Measurements from ENCODE around the gene SMARCD1.

Gene SMARCD1

DNA sequence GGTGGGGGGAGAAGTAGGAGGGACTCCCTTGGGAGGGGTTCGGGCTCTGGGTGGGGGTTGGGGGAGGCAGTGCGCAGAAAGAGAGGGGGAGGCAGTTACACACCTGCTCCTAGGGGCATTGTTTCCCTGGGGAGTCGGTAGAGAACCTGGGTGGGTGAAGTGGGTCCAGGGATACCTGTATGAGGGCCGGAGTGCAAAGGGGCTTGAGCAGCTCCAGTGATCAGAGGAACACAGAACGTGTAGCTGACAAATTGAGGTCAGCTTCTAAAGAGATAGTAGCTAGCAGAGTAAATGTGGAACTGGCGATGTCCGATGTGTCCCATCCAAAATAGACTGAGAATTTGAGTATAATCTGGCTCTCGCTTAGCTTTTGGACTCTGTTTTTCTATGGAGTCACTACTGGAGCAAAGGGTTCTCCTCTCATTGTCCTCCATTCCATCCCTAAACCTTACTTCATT is 502 bp downstream of the SMARCD1 start:
- H3K4me1 ChIP-seq (ENCODE audit: low read length), result peaks cover 6% of the 10 kb centered on the region; the same call in 1 of the 2 replicates
- peak overlapping the region; percentile 76 for H3K27ac ChIP-seq (ENCODE audit: low read length)
- peaks cover 30% of the 10 kb centered on the region for H3K36me3 ChIP-seq (replicated peaks; ENCODE audit: low read depth, low read length)
- H3K4me2 ChIP-seq (ENCODE audit: low read length), result peak overlapping the region; percentile 81
- no peak for TF ChIP-seq EZH2phosphoT487 (IDR thresholded peaks at IDR 0.05; ENCODE audit: low read depth)
- TF ChIP-seq, protein P1, sequence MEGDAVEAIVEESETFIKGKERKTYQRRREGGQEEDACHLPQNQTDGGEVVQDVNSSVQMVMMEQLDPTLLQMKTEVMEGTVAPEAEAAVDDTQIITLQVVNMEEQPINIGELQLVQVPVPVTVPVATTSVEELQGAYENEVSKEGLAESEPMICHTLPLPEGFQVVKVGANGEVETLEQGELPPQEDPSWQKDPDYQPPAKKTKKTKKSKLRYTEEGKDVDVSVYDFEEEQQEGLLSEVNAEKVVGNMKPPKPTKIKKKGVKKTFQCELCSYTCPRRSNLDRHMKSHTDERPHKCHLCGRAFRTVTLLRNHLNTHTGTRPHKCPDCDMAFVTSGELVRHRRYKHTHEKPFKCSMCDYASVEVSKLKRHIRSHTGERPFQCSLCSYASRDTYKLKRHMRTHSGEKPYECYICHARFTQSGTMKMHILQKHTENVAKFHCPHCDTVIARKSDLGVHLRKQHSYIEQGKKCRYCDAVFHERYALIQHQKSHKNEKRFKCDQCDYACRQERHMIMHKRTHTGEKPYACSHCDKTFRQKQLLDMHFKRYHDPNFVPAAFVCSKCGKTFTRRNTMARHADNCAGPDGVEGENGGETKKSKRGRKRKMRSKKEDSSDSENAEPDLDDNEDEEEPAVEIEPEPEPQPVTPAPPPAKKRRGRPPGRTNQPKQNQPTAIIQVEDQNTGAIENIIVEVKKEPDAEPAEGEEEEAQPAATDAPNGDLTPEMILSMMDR (IDR thresholded peaks at IDR 0.05; ENCODE audit: low read depth, low read length), result no peak
- H4K20me1 ChIP-seq (ENCODE audit: insufficient read depth, low read length), result peaks cover 5% of the 10 kb centered on the region
- H2AFZ ChIP-seq (ENCODE audit: low read depth, low read length), result no peak overlapping the region
- peak overlapping the region; percentile 78 for H3K9ac ChIP-seq (ENCODE audit: low read length)
- no peaks in the 10 kb centered on the region for H3K27me3 ChIP-seq (ENCODE audit: low read depth, low read length)
- H3K79me2 ChIP-seq (ENCODE audit: low read length), result peaks cover 20% of the 10 kb centered on the region
- H3K4me3 ChIP-seq (ENCODE audit: low read length), result peak overlapping the region; percentile 80
- H3K9me3 ChIP-seq (ENCODE audit: insufficient read depth, low read length), result no peaks in the 10 kb centered on the region

DNA sequence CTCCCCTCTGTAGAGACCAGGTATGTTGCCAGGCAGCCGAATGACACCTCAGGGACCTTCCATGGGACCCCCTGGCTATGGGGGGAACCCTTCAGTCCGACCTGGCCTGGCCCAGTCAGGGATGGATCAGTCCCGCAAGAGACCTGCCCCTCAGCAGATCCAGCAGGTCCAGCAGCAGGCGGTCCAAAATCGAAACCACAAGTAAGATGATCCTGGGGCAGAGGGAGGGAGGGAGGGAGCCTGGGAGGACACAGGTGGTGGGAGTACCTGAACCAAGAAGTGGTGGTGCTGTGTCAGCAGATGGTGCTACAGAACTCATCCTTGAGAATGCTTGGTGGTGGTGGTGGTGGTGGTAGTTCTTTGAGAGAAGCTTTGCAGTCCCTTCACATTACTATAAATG is 1.0 kb downstream of the SMARCD1 start:
- Histone ChIP-seq H3K4me1 (ENCODE audit: low read length) (peaks cover 6% of the 10 kb centered on the region; the same call in 1 of the 2 replicates), H3K27me3 (ENCODE audit: low read depth, low read length) (no peaks in the 10 kb centered on the region), H3K36me3 (replicated peaks; ENCODE audit: low read depth, low read length) (peaks cover 32% of the 10 kb centered on the region), H2AFZ (ENCODE audit: low read depth, low read length) (no peak overlapping the region), H3K79me2 (ENCODE audit: low read length) (peaks cover 20% of the 10 kb centered on the region), H3K4me2 (ENCODE audit: low read length) (peak overlapping the region; percentile 81), H3K9me3 (ENCODE audit: insufficient read depth, low read length) (no peaks in the 10 kb centered on the region), H3K9ac (ENCODE audit: low read length) (peak overlapping the region; percentile 78), H3K27ac (ENCODE audit: low read length) (peak overlapping the region; percentile 76), H3K4me3 (ENCODE audit: low read length) (peak overlapping the region; percentile 80), H4K20me1 (ENCODE audit: insufficient read depth, low read length) (peaks cover 5% of the 10 kb centered on the region)
- TF ChIP-seq, protein P1 (IDR thresholded peaks at IDR 0.05; ENCODE audit: low read depth, low read length), result no peak
- no peak for TF ChIP-seq EZH2phosphoT487 (IDR thresholded peaks at IDR 0.05; ENCODE audit: low read depth)

DNA sequence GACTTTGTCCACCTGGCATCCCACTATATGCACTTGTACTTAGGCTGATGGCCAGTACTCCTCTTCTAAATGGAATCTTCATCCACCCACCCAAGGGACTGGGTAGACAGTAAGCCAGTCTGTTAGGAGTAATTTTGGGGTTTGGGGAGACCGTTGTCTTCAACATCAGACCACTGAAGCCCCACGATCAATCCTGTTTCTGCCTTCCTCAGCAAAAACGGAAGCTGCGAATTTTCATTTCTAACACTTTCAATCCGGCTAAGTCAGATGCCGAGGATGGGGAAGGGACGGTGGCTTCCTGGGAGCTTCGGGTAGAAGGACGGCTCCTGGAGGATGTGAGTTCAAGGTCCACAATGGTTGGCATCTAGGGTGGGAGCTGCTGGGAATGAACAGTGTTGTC is 2.0 kb downstream of the SMARCD1 start:
- Histone ChIP-seq H3K4me1 (ENCODE audit: low read length) (peaks cover 6% of the 10 kb centered on the region; the same call in 1 of the 2 replicates), H3K4me3 (ENCODE audit: low read length) (no peak overlapping the region), H4K20me1 (ENCODE audit: insufficient read depth, low read length) (peaks cover 5% of the 10 kb centered on the region), H3K79me2 (ENCODE audit: low read length) (peaks cover 20% of the 10 kb centered on the region), H2AFZ (ENCODE audit: low read depth, low read length) (no peak overlapping the region), H3K4me2 (ENCODE audit: low read length) (no peak overlapping the region), H3K9ac (ENCODE audit: low read length) (no peak overlapping the region), H3K27me3 (ENCODE audit: low read depth, low read length) (no peaks in the 10 kb centered on the region), H3K27ac (ENCODE audit: low read length) (no peak overlapping the region), H3K9me3 (ENCODE audit: insufficient read depth, low read length) (no peaks in the 10 kb centered on the region), H3K36me3 (replicated peaks; ENCODE audit: low read depth, low read length) (peaks cover 36% of the 10 kb centered on the region)
- no peak for TF ChIP-seq EZH2phosphoT487 (IDR thresholded peaks at IDR 0.05; ENCODE audit: low read depth)
- TF ChIP-seq, protein P1 (IDR thresholded peaks at IDR 0.05; ENCODE audit: low read depth, low read length), result no peak

DNA sequence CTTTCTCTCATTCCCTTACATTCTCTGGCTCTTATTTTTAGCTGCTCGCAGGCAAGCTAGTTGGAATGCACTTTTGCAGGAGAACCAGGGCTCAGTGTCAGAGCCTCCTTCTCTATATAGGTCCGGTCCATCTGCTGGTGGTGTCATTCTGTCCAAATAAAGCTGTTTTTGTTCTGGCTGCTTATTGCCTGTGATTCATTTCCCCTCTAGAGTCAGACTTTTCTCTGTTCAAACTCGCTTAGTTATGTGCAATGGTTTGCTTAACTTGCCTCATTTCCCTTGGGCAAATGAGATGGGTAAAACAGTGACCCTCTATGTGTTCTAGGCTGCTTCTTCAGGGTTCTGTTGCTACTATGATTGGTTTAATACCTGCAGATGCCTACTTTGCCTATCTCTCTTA is 2.9 kb downstream of the SMARCD1 start:
- H3K27me3 ChIP-seq (ENCODE audit: low read depth, low read length), result no peaks in the 10 kb centered on the region
- H3K36me3 ChIP-seq (replicated peaks; ENCODE audit: low read depth, low read length), result peaks cover 40% of the 10 kb centered on the region
- no peaks in the 10 kb centered on the region for H3K9me3 ChIP-seq (ENCODE audit: insufficient read depth, low read length)
- peaks cover 20% of the 10 kb centered on the region for H3K79me2 ChIP-seq (ENCODE audit: low read length)
- no peak overlapping the region for H3K4me2 ChIP-seq (ENCODE audit: low read length)
- H3K27ac ChIP-seq (ENCODE audit: low read length), result peak overlapping the region; percentile 9; the same call in 1 of the 2 replicates
- H3K4me3 ChIP-seq (ENCODE audit: low read length), result no peak overlapping the region
- no peak overlapping the region for H2AFZ ChIP-seq (ENCODE audit: low read depth, low read length)
- H4K20me1 ChIP-seq (ENCODE audit: insufficient read depth, low read length), result peaks cover 5% of the 10 kb centered on the region
- H3K9ac ChIP-seq (ENCODE audit: low read length), result no peak overlapping the region
- TF ChIP-seq, protein P1 (IDR thresholded peaks at IDR 0.05; ENCODE audit: low read depth, low read length), result no peak
- TF ChIP-seq EZH2phosphoT487 (IDR thresholded peaks at IDR 0.05; ENCODE audit: low read depth), result no peak
- peaks cover 6% of the 10 kb centered on the region; the same call in 1 of the 2 replicates for H3K4me1 ChIP-seq (ENCODE audit: low read length)

Data from OCI-LY3 (cell line).